ENCODE results near the gene UQCRC1.

Gene UQCRC1

GRCh38 chr3:48561045-48561736, 48.3 kb downstream of the UQCRC1 start:
- H2AFZ ChIP-seq = peak overlapping the region; percentile 83
- no peaks in the 10 kb centered on the region for H3K79me2 ChIP-seq
- peak; percentile 34 for TF ChIP-seq CTCF (IDR thresholded peaks at IDR 0.05)
- H3K4me3 ChIP-seq (ENCODE audit: low read depth, low read length) = no peak overlapping the region
- no peak overlapping the region for H3K9ac ChIP-seq
- no peaks in the 10 kb centered on the region for H3K36me3 ChIP-seq (ENCODE audit: control insufficient read depth, insufficient read depth, low read length)
- no peaks in the 10 kb centered on the region for H3K9me3 ChIP-seq (ENCODE audit: control insufficient read depth, low read length)
- H3K4me1 ChIP-seq = peaks cover 14% of the 10 kb centered on the region
- H3K27ac ChIP-seq = no peak overlapping the region
- H3K4me2 ChIP-seq (ENCODE audit: low read length) = peak overlapping the region; percentile 22
- no peaks in the 10 kb centered on the region for H3K27me3 ChIP-seq (ENCODE audit: control insufficient read depth, insufficient read depth, low read length)

GRCh38 chr3:48560648-48561018, 48.8 kb downstream of the UQCRC1 start:
- Histone ChIP-seq H2AFZ (peak overlapping the region; percentile 83), H3K4me2 (ENCODE audit: low read length) (peak overlapping the region; percentile 22), H3K4me1 (peaks cover 19% of the 10 kb centered on the region), H3K9ac (no peak overlapping the region), H3K36me3 (ENCODE audit: control insufficient read depth, insufficient read depth, low read length) (no peaks in the 10 kb centered on the region), H3K4me3 (ENCODE audit: low read depth, low read length) (no peak overlapping the region), H3K27ac (peak overlapping the region; percentile 24), H3K79me2 (no peaks in the 10 kb centered on the region), H3K27me3 (ENCODE audit: control insufficient read depth, insufficient read depth, low read length) (no peaks in the 10 kb centered on the region), H3K9me3 (ENCODE audit: control insufficient read depth, low read length) (no peaks in the 10 kb centered on the region)
- no peak for TF ChIP-seq CTCF (IDR thresholded peaks at IDR 0.05)

GRCh38 chr3:48558493-48559134, 50.8 kb downstream of the UQCRC1 start:
- Histone ChIP-seq H2AFZ (no peak overlapping the region), H3K27ac (peak overlapping the region; percentile 20), H3K4me2 (ENCODE audit: low read length) (no peak overlapping the region), H3K27me3 (ENCODE audit: control insufficient read depth, insufficient read depth, low read length) (no peaks in the 10 kb centered on the region), H3K36me3 (ENCODE audit: control insufficient read depth, insufficient read depth, low read length) (no peaks in the 10 kb centered on the region), H3K4me1 (peaks cover 19% of the 10 kb centered on the region), H3K9ac (no peak overlapping the region), H3K4me3 (ENCODE audit: low read depth, low read length) (no peak overlapping the region), H3K9me3 (ENCODE audit: control insufficient read depth, low read length) (no peaks in the 10 kb centered on the region), H3K79me2 (no peaks in the 10 kb centered on the region)
- no peak for TF ChIP-seq CTCF (IDR thresholded peaks at IDR 0.05)

GRCh38 chr3:48556796-48557626, 52.4 kb downstream of the UQCRC1 start, which contains the start of gene PFKFB4:
Gene PFKFB4, minus strand, starts transcription at chr3:48556803. Its CDS starts 26 bp downstream, at chr3:48556777.
- H3K4me3 ChIP-seq (ENCODE audit: low read depth, low read length) = peak within 1 kb of the TSS; percentile 61
- peak within 1 kb of the TSS; percentile 50 for H3K27ac ChIP-seq
- H3K79me2 ChIP-seq = peaks cover 2% of the 10 kb centered on the region
- peak within 1 kb of the TSS; percentile 86 for H2AFZ ChIP-seq
- no peaks in the 10 kb centered on the region for H3K9me3 ChIP-seq (ENCODE audit: control insufficient read depth, low read length)
- peaks cover 28% of the 10 kb centered on the region for H3K4me1 ChIP-seq
- H3K9ac ChIP-seq = no peak within 1 kb of the TSS
- H3K36me3 ChIP-seq (ENCODE audit: control insufficient read depth, insufficient read depth, low read length) = no peaks in the 10 kb centered on the region
- H3K4me2 ChIP-seq (ENCODE audit: low read length) = peak within 1 kb of the TSS; percentile 79
- no peak for TF ChIP-seq CTCF (IDR thresholded peaks at IDR 0.05)
- no peaks in the 10 kb centered on the region for H3K27me3 ChIP-seq (ENCODE audit: control insufficient read depth, insufficient read depth, low read length)

Data from parathyroid adenoma (tissue), 2 donors.